Activated B cell treated with CpG ODN at 0.5 μM for 24 hours (primary cell): ENCODE measurements around the gene TAOK2. TPM values are rescaled to one million over a fixed set of nuclear protein-coding genes. Genes with fewer than 3 reads are reported as not detected.

Experiments used
- ATAC-seq: fragments of 200-7000 bp; cut with Tn5 transposase; one replicate; pipeline ENCODE4 v1.10.0; 2021; ENCODE audit warnings: low read depth, mild to moderate bottlenecking, moderate library complexity
- CTCF ChIA-PET: fragments of 350-600 bp; sonication (Branson Sonifier 250); formaldehyde crosslinking; loops from one replicate; lab custom pipeline; 2021; ENCODE audit warnings: antibody characterized with exemption; lab: Charles Lee
- POLR2A ChIA-PET: fragments of 350-600 bp; sonication (Branson Sonifier 250); formaldehyde crosslinking; loops from one replicate; lab custom pipeline; 2021; ENCODE audit warnings: antibody characterized with exemption; lab: Charles Lee
- DNase-seq: peaks from one replicate; pipeline ENCODE4 v3.0.0; 2022
- H3K27ac Mint-ChIP-seq: one replicate; pipeline ENCODE4 v1.8.0; 2020; ENCODE audit warnings: mixed read lengths
- H3K27me3 Mint-ChIP-seq: one replicate; pipeline ENCODE4 v1.8.0; 2021; ENCODE audit warnings: mixed read lengths
- H3K36me3 Mint-ChIP-seq: one replicate; pipeline ENCODE4 v1.8.0; 2021; ENCODE audit warnings: low read depth, mixed read lengths
- H3K4me1 Mint-ChIP-seq: one replicate; pipeline ENCODE4 v1.8.0; 2021; ENCODE audit warnings: mixed read lengths
- H3K4me3 Mint-ChIP-seq: one replicate; pipeline ENCODE4 v1.8.0; 2020; ENCODE audit warnings: mild to moderate bottlenecking, mixed read lengths
- H3K9me3 Mint-ChIP-seq: one replicate; pipeline ENCODE4 v1.8.0; 2020; ENCODE audit warnings: mixed read lengths
- intact Hi-C: fragments of 100-400 bp; cut with micrococcal nuclease; formaldehyde crosslinking; loops from one replicate; pipeline ENCODE4 v1.15.1; 2024
- total RNA-seq: library from RNA; stranded (reverse); gene quantifications from 2 replicates; pipeline ENCODE4 v1.2.3, GENCODE V29; 2022
- TF ChIP-seq, protein P1 (sequence below): fragments of 200-600 bp; IDR thresholded peaks from one replicate; pipeline ENCODE4 v1.8.0; 2022; ENCODE audit warnings: antibody characterized with exemption, mild to moderate bottlenecking

TAOK2 gene
- total RNA-seq, 1 donor from 2014 or later, result 36.1 TPM

DNA sequence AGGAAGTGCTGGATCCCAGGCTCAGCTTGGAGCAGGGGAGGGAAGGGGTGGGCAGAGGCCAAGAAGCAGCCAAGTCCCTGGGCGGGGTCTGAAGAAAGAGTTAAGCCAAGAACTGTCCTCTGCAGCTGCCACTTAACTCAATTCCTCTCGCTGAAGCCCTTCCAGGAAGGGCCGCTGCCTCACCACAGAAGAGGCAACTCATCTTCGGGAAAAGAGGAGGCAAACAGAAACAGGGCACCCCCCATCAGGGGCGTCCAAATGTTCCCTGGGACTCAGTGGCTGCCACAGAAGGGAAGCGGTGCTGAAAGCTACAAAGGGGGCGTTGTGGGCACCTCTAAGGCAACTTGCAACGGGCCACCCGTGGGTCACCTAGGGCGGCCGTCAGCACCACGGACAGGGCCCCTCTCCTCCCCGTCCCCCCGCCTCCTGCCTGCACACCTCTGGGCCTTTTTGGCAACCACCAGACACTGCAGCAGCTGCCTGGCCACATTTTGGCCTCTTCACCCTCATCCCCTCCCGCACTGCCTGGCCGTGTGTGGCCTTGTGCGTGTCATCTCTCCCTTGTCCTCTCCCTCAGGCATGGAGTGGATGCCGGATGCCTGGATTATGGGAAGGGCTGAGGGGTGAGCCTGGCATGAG lies 54.9 kb downstream of the TAOK2 start:
- peaks cover 52% of the 10 kb centered on the region for H3K27me3 Mint-ChIP-seq
- no peaks in the 10 kb centered on the region for H3K36me3 Mint-ChIP-seq
- H3K9me3 Mint-ChIP-seq, result no peaks in the 10 kb centered on the region
- intact Hi-C loops, result no loop called here
- CTCF ChIA-PET, result no interaction called here
- POLR2A ChIA-PET, result interaction anchor here (0.6 kb wide), 1 partner anchor 621 kb away, joined by 3 read pairs; no protein-coding TSS in a partner anchor
- TF ChIP-seq, protein P1, sequence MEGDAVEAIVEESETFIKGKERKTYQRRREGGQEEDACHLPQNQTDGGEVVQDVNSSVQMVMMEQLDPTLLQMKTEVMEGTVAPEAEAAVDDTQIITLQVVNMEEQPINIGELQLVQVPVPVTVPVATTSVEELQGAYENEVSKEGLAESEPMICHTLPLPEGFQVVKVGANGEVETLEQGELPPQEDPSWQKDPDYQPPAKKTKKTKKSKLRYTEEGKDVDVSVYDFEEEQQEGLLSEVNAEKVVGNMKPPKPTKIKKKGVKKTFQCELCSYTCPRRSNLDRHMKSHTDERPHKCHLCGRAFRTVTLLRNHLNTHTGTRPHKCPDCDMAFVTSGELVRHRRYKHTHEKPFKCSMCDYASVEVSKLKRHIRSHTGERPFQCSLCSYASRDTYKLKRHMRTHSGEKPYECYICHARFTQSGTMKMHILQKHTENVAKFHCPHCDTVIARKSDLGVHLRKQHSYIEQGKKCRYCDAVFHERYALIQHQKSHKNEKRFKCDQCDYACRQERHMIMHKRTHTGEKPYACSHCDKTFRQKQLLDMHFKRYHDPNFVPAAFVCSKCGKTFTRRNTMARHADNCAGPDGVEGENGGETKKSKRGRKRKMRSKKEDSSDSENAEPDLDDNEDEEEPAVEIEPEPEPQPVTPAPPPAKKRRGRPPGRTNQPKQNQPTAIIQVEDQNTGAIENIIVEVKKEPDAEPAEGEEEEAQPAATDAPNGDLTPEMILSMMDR, result no peak
- DNase-seq (no peak), ATAC-seq (peak; percentile 43)
- no peak overlapping the region for H3K27ac Mint-ChIP-seq
- H3K4me3 Mint-ChIP-seq, result no peak overlapping the region
- peaks cover 8% of the 10 kb centered on the region for H3K4me1 Mint-ChIP-seq

DNA sequence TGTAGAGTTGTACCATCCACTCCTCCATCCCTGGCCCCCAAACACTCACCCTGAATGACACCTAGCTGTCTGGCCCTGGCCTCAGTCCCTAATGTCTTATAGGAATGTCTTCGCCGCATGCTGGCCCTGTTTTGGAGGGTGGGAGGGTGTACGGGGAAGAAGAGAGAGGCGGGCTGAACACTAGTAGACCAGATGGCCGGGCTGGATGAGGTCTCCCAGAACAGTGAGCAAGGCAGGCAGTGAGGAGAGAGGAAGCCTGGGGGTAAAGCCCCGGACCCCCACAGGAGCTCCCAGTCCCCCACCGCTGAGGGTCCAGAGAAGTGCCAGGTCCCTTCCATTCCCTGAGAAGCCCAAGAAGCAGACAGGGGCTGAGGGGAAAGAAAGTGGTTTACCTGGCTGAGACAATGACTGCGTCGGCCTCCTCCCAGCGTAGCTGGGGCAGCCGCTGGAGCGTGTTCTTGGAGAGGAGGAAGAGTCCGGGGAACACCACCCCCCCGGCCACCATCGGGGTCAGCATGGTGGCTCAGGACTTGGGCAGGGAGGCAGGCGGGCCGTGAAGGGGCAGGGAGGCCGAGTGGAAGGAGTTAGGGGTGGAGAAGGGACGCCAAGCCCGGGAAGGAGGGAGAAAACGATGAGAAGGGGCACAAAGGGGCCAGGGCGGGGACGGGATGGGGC lies 56.5 kb downstream of the TAOK2 start:
- POLR2A ChIA-PET, result no interaction called here
- no peak for DNase-seq
- intact Hi-C loops, result no loop called here
- peaks cover 53% of the 10 kb centered on the region for H3K27me3 Mint-ChIP-seq
- TF ChIP-seq, protein P1, result no peak
- no peaks in the 10 kb centered on the region for H3K36me3 Mint-ChIP-seq
- H3K9me3 Mint-ChIP-seq, result no peaks in the 10 kb centered on the region
- peak overlapping the region; percentile 46 for H3K27ac Mint-ChIP-seq
- H3K4me1 Mint-ChIP-seq, result peaks cover 8% of the 10 kb centered on the region
- ATAC-seq, result no peak
- CTCF ChIA-PET, result interaction anchor here (2.2 kb wide), 1 partner anchor 35 kb away, joined by 8 read pairs; the partner anchor contains the start of gene ALDOA
- no peak overlapping the region for H3K4me3 Mint-ChIP-seq

DNA sequence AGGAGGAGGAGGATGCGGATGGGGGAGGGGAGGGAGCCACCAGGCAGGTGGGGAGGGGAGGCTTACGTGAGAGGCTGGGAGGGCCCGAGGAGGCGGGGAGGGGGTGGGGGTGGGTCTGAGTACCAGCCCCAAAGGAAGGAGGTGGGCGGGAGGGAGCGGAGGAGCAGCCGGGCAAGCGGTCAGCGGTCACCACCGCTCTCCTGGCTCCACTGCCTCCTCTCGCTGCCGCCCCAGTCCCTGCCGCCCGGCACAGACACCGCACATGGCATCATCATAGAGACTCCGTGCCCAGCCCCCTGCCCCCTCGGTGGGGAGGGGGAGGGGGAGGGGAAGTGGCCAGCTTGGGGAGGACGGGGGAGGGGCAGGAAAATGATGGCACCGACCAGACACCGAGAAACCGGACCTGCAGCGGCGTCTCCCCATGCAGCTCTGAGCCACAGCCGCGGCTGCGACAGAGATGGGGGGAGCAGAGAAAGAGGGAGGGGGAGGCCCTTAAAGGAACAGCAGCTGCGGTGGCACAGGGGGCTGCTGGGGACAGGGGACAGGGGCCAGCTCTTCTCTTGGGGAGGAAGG lies 57.3 kb downstream of the TAOK2 start, which contains the start of gene TLCD3B:
TLCD3B (minus strand) TSS at position 431 of the 573 bp plus-strand sequence. CDS start 744 bp downstream, outside the sequence.
- H3K4me1 Mint-ChIP-seq, result peaks cover 8% of the 10 kb centered on the region
- ChIA-PET CTCF (interaction anchor here (0.8 to 2.2 kb wide), 3 partner anchors 34 to 331 kb away, joined by 3 to 9 read pairs (median 8); partner anchors contain the start of genes ALDOA and KIF22), POLR2A (interaction anchor here (0.7 to 1.5 kb wide), 2 partner anchors 22 to 150 kb away, joined by 3 to 4 read pairs; a partner anchor contains a TSS)
- TF ChIP-seq, protein P1, result no peak
- intact Hi-C loops, result no loop called here
- no peak within 1 kb of the TSS for H3K27ac Mint-ChIP-seq
- no peak for ATAC-seq
- no peak within 1 kb of the TSS for H3K4me3 Mint-ChIP-seq
- H3K9me3 Mint-ChIP-seq, result no peaks in the 10 kb centered on the region
- peaks cover 57% of the 10 kb centered on the region for H3K27me3 Mint-ChIP-seq
- DNase-seq, result no peak
- H3K36me3 Mint-ChIP-seq, result no peaks in the 10 kb centered on the region

DNA sequence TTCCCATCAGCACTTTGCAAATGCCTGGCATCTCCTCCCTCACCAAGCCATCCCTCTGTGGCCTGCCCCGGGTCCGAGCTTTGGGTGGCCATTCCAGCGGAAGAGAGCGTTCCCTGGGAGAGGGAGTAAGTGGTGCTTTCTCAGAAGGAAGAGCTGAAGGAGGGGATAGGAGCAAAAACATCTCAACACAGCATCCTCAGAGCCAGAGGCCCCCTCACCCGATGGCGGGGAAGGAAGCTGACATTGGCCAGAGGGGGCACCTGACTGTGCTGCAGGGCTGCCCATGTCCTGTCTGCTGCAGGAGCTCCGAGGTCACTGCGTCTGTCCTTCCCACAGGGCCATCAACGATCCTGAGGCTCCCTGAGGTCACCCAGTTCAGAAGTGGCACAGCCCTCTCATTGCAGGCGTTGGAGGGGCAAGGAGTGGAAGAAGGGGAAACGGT lies 57.8 kb downstream of the TAOK2 start:
- no peak for DNase-seq
- Mint-ChIP-seq H3K36me3 (no peaks in the 10 kb centered on the region), H3K9me3 (no peaks in the 10 kb centered on the region), H3K4me3 (no peak overlapping the region), H3K27ac (no peak overlapping the region), H3K27me3 (peaks cover 59% of the 10 kb centered on the region), H3K4me1 (peaks cover 8% of the 10 kb centered on the region)
- ChIA-PET POLR2A (interaction anchor here (1.4 to 1.5 kb wide), 2 partner anchors 22 to 34 kb away, joined by 3 to 5 read pairs; partner anchors contain the start of gene ALDOA), CTCF (interaction anchor here (0.8 to 2.2 kb wide), 5 partner anchors 34 to 335 kb away, joined by 3 to 9 read pairs (median 3); partner anchors contain the start of genes ALDOA and KIF22)
- ATAC-seq, result no peak
- TF ChIP-seq, protein P1, result no peak
- intact Hi-C loops, result no loop called here
